ENCODE measurements around the gene PLD6.
"Not testable (repeated sequence)": the region's sequence is repeated elsewhere in the genome, so short reads cannot be mapped to it uniquely, and the experiment has no call there.

PLD6 gene

DNA sequence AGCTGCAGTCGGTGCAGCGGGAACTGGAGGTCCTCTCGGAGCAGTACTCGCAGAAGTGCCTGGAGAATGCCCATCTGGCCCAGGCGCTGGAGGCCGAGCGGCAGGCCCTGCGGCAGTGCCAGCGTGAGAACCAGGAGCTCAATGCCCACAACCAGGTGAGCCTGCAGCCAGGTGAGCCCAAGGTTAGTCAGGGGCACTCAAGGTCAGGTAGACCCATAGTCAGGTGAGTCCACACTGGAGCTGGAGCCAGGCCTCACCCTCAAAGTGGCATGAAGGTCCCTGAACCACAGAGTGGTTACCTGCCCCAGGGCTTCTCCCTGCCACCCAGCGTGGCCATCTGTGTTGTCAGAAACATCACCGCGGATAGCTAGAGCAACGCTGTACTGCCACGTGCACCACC lies 32.2 kb downstream of the PLD6 start:
- no peak for DNase-seq

DNA sequence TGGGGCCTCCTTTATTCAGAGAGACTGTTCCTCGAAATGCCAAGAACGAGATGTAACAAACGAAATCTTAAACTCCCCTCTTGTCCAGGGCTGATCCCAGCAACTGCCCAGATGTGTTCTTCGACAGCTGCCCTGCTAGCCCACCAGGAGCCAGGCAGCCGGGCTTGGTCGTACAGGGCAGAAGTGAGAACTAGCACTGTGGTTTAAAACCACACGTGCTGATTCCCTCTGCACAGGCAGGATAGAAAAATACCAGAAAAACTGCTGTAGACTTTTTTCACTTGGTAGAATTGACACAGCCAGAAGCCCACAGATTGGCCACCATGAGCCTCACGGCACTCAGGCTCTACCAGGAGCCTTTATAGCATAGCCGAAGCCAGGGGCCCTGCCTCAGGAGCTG lies 33.1 kb downstream of the PLD6 start:
- no peak for DNase-seq

DNA sequence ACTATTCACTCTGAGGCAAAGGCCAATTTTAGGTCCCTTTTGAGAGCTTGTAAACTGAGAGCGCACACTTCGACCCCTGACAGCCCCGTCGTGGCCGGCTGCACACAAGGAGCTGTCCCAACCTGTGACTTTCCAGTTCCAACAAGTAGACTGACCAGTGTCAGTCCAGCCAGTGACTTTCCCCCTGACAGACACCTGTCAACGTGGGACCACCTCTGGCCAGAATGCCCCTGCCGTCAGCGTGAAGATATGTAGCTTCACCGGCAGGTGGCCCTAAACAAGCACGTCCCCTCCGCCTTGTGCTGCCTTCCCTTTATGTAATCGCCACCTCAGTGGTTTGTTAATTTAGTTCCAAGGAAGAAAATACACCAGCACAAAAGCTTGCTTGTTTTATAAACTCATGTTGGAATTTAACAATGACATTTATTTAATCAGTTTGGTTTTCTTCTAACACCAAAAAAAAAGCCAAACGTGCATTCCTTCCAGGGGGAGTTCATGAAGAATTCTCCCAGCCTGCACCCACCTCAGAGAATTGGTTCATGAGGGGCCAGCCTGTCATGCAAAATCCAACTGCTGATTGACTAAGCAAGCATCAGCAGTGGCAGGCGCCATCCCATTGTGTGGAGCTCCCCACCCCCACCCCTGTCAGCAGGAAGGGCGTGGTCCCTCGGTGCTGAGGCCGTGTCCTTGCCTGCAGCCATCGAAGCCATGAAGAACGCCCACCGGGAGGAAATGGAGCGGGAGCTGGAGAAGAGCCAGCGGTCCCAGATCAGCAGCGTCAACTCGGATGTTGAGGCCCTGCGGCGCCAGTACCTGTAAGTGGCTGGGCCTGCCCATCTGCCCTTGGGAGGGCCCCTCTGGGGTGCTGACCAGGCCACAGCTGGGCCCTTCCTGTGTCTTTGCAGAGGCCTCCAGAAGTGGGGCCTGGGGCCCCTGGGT lies 33.9 kb downstream of the PLD6 start:
- DNase-seq: no peak

DNA sequence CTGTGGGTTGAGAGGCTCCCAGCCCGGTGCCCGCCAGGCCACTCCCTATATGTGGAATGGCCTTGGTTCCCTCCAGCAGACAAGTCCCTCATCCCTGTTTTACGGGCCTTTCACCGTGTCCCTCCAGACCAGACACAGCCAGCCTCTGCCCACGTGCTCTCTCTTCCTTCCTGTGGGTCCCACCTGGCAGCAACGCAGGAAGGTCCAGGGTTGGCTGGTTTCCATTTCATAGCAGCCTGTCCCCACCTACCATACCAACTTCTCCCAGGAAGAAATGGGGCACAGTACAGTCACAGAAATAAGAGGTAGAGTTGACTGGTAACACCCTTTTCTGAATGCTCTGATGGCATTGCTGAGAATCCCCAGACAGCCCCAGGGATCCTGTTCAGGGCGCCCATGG lies 34.9 kb downstream of the PLD6 start:
- no peak for DNase-seq

DNA sequence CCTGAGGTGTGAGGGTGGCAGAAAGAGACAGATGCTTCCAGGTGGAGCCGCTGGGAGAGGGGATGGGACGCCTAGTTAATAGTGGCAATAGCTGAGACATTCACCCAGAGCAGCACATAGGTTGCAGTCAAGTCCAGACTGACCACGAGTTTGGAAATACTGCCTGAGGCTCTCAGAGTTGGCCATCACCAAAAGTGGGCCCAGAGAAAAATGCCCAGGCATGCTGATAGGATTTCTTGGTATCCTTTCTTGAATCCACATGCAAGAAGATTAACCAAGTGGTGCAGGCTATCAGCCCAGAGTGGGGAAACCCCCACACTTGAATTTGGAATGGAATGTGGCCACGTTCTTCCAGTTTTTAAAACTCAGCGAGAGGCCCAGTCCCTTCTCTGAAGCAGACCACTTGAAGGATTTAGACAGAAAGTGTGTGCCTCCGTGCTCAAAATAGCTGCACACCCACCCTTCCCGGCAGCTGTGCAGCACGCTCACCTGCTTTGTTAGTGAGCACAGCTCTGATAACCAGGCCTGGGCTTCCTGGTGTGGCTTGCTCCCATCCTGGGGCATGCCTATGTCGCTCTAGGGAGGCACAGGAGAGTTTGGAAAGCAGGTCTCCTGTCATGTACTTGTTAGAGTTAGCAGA lies 35.7 kb downstream of the PLD6 start:
- no peak for DNase-seq

DNA sequence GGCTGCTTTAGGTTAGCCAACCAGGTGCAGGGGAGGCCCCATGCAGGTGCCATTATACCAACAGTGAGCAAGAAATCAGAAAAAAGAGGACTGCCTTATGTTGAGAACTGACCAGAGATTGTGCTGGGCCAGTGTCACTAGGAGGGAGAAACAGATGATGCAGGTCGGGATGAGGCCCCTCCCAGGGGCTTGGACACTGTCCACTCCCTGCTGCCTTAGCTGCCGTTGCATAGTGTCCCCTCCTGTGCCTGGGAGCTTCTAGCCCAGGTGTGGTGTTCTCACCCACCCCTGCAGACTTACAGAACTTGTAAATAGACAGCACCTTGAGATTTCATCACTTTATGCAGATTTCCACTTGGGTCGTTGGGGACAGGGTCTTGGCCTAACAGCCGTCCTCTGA lies 36.7 kb downstream of the PLD6 start:
- DNase-seq: no peak

DNA sequence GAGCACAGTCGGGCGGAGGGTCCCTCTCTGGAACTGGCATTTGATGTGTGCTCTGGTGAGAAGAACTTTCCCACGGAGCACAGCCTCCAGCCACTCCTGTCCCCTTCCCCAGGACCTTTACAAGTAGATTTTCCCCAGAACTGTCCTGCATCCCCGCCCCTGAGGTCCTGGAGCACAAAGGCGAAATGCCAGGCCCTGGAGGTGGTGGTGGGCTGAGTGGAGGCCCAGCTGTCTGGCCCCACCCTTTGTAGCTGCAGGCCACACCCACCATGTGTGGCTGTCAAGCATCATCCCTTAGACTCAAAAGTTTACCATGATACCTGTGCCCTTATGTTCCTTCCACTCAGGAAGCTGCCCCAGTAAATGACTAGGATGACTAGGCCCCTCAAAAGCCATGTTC lies 37.7 kb downstream of the PLD6 start:
- DNase-seq: no peak

DNA sequence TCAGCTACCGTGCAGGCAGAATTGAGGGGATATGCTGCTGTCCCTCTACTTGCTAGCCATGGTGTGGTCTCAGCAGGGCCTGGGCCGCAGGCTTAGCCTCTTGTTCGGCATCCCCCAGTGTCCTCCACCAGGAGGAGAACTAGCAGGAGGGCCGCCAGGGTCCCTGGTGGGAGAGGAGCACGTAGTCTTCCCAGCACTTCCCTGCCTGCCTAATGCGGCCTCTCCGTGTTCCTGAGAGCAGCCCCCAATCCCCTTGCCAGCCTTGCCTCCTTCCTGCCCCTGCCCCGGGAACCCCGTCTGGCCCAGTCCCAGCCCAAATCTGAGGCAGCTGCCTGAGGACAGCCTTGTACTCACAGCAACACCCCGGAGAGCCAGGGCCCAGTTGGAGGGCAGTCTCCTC lies 38.1 kb downstream of the PLD6 start:
- DNase-seq: no peak

DNA sequence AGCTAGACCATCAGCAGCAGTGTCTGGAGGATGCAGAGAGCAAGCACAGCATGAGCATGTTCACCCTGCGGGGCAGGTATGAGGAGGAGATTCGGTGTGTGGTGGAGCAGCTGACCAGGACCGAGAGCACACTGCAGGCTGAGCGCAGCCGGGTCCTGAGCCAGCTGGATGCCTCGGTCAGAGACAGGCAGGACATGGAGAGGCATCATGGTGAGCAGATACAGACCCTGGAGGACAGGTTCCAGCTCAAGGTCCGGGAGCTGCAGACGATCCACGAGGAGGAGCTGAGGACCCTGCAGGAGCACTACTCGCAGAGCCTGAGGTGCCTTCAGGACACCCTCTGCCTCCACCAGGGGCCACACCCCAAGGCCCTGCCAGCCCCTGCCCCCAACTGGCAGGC lies 38.8 kb downstream of the PLD6 start:
- DNase-seq: no peak

DNA sequence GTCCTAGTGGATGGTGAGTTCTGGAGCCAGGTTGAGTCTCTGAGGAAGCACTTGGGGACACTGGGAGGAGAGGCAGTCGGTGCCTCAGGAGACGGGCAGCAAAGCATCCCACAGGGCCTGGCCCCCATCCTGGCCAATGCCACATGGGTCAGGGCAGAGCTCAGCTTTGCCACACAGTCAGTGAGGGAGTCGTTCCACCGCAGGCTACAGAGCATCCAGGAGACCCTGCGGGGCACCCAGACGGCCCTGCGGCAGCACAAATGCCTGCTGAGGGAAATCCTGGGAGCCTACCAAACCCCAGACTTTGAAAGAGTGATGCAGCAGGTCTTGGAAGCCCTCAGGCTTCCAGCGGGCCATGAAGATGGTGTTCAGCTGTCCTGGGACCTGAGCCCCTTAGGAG lies 39.7 kb downstream of the PLD6 start:
- DNase-seq: no peak

DNA sequence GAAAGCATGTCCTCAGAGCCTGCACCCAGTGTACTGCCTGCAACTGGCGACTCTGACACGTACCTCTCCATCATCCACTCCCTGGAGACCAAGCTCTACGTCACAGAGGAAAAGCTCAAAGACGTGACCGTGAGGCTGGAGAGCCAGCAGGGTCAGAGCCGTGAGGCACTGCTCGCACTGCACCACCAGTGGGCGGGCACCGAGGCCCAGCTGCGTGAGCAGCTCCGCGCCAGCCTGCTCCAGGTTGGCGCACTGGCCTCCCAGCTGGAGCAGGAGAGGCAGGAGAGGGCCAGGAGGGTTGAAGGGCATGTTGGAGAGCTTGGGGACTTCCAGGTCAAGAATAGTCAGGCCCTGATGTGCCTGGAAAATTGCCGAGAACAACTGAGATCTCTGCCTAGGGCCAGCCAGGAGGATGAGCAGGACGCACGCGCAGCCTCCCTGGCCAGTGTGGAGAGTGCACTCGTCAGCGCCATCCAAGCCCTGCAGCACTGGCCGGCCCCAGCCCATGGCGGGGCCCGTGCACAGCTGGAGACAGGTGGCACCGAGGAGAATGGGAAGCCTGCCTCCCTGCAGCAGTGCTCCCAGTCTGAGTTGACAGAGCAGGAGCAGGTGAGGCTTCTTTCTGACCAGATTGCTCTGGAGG lies 40.3 kb downstream of the PLD6 start:
- no peak for DNase-seq

DNA sequence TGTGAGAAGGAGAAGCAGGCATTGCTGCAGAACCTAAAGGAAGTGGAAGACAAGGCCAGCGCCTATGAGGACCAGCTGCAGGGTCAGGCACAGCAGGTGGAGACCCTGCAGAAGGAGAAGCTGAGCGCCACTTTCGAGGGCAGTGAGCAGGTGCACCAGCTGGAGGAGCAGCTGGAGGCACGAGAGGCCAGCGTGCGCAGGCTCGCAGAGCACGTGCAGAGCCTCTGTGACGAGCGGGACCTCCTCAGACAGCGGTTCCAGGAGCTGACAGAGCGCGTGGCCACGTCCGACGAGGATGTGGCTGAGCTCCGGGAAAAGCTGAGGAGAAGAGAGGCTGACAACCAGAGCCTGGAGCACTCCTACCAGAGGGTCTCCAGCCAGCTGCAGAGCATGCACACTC lies 41.5 kb downstream of the PLD6 start:
- peak; percentile 36 for DNase-seq

DNA sequence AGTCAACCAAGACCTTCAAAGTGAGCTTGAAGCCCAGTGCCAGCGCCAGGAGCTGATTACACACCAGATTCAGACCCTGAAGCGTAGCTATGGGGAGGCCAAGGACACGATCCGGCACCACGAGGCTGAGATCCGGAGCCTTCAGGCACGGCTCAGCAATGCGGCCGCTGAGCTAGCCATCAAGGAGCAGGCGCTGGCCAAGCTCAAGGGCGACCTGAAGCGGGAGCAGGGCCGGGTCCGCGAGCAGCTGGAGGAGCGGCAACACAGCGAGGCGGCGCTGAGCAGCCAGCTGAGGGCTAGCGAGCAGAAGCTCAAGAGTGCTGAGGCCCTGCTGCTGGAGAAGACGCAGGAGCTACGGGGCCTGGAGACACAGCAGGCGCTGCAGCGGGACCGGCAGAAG lies 42.0 kb downstream of the PLD6 start:
- no peak for DNase-seq

DNA sequence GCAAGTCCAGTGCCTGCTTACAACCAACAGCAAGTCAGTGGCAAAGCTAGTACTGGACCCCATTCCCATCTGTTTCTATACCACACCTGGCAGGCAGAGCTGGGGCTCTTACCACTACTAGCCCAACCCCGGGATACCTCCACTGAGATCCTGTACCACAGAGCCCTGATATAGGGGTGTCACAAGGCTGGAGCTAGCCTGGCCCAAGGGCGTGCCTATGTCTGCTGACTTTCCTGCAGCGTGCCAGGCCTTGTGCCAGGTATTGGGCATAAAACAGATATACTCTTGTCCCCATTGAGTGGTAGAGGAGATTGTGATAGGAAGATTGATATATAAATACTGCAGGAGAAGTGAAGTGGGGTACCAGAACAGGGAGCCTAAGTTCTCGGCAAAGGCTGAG lies 44.4 kb downstream of the PLD6 start:
- DNase-seq: no peak

DNA sequence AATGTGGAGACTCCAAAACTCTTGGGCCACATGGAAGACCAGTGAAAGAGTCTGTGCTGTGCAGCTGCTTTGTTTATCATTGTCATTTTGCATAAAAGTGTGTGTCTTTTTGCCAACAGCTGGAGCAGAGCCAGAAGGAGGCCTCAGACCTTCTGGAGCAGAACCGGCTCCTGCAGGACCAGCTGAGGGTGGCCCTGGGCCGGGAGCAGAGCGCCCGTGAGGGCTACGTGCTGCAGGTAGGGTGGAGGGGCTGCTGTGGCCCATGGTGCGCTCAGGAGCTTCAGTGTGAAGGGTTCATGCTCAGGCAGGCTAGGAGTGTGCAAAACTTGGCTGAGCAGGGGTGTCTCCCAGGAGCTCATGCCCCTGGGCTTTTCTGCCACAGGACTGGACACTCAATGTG lies 45.0 kb downstream of the PLD6 start:
- DNase-seq: no peak

DNA sequence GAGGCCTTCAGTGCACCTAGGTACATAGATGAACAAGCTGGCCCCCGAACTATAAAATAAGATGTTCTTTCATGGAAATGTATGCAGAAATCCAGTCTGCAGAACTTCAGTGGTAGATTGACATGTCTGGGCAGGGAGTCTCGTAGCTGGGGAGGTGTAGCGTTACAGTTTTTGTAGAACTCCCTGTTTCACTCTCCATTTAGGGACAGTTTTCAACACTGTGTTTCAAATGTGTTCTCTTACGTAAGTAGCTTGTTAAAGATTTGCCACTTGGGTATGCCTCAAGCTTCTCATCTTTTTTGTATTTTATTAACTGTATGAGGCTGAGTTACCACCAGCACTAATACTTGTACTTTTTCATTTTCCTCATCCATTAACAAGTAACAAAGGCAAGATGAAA lies 46.6 kb downstream of the PLD6 start:
- DNase-seq: no peak

DNA sequence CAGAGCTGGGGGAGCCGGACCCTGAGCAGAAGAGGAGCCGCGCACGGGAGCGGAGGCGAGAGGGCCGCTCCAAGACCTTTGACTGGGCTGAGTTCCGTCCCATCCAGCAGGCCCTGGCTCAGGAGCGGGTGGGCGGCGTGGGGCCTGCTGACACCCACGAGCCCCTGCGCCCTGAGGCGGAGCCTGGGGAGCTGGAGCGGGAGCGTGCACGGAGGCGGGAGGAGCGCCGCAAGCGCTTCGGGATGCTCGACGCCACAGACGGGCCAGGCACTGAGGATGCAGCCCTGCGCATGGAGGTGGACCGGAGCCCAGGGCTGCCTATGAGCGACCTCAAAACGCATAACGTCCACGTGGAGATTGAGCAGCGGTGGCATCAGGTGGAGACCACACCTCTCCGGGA lies 47.6 kb downstream of the PLD6 start:
- DNase-seq: not testable (repeated sequence)

DNA sequence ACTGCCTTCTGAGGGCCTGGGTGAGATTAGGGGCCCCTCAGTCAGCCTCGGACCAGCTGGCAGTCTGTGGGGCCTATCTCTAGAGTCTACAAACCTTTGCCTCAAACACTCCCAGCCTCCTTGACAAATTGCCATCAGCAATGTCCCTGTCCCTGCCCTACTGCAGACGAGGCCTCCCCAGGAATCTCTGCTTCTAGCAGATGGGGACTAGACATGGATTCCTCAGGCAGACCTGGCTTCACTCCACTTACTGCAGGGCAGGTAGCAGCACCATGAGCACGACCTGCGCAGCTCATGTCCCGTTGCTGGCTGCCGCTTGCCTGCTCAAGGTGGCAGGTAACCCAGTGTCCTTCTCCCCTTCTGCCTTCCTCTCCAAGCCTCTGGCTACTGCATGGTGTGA lies 49.1 kb downstream of the PLD6 start:
- no peak for DNase-seq

DNA sequence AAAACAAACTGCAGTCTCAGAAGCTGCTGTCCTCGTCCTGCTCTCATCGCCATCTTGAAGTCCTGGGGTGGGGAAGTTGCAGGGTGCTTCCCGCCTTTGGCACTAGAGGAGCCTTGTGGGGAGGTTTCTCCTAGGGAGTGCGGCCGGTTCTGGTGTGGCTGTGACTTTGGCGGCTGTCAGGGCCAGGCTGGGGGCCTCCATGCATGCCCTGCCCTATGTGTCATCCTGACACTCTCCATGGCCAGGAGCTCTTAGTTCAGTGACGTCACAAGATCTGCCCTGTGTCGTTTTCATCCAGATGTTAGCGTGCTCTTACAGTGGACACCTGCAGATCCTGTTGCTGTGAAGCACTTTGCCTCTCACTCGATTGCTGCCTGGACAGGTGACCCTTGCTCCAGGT lies 49.6 kb downstream of the PLD6 start:
- no peak for DNase-seq

DNA sequence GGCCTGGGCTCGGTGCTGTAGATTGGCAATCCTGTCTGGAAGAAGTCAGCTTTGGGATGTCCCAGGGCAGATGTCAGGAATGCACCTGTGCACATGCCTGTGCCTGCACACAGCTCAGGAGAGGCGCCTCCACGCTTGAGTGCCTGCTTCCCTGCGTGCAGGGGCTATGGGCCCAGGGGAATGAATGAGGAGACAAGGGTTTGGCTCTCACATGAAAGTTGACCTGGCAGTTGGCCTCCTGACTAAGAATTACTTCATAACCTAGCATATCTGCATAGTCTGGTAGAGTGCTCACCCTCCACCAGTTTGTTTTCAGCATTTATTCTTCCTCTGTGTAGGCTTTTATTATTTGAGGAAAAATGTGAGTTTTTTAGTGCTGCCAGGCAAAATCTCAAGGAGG lies 50.0 kb downstream of the PLD6 start:
- DNase-seq: no peak

DNA sequence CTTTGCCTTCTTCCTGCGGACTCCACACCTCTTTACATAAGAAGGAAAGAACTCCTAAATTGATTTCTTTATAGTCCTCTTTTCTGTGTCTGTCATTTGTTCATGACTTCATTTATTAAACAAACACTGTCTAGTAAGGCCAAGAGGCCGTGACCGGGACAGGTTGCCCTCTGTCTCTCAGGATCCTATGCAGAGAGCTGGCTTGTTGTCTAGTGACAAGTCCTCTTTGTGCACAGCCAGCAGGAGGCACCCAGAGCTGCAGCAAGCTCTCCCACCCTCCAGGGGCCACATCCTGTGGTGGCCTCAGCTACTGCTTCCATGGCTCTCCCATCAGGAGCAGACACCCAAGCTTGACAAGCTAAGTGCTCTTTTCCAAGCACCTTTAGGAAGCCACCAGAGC lies 50.6 kb downstream of the PLD6 start:
- DNase-seq: no peak

DNA sequence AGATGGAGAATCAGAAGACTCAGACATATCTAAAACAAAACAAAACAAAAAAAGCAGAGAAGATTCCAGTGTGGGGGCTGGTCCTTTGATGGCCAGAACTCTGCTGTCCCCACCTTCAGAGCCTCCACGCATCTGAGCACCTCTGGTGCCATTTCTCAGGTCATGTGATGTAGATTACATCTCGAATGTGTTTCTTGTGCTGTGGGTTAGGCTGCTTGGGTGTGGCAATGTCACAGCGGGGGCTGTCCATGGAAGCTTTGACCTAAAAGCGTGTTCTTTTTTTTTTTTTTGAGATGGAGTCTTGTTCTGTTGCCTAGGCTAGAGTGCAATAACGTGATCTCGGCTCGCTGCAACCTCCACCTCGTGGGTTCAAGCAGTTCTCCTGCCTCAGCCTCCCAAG lies 51.2 kb downstream of the PLD6 start:
- no peak for DNase-seq

DNA sequence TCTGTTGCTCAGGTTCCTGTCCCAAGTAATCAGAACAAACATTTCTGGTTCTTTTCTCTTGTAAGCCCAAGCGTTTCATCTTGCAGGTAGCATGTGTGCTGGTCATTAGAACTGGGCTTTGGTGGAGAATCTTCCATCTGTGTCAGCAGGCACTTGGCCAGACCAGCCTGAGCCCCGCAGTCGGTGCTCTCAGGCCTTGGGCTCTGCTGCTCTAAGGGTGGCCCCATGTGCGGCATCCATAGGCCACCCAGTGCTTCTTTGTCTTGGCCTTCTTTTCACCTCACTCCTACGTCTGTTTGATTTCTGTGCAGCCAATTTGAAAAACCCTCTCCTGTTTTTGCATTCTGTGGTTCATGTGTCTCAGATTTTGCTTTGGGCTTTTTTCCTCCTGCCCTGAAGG lies 51.6 kb downstream of the PLD6 start:
- DNase-seq: no peak

DNA sequence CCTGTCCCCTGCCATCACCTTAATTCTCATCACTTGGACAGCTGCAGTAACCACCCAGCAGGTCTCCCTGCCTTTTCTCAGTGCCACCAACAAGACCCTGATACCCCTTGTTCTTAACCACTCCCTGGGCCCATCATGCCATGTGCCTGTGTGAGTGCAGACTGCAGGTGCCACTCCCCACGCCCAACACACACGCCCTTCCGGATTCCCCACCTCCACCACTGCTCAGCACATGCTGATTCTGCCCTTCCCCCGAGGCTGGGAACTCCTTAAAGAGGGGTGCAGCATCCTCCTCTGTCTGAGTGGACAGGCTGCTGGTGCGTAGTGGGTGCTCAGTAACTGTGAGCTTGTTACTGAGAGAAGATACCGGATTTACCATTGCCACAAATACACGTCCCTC lies 52.4 kb downstream of the PLD6 start:
- DNase-seq: no peak

Data from SHP77 treated with DMSO at 0.1 percent for 48 hours (cell line).